Stimulated activated CD8-positive, alpha-beta memory T cell treated with anti-CD3 and anti-CD28 coated beads, Interleukin-7, amount 100 ng/mL, for 24 hours (primary cell): Measurements from ENCODE around the gene HOXA9.
A peak's percentile ranks its signal among the peaks of the same experiment; 100 is the strongest.

Source experiments
- DNase-seq: peaks from one replicate; pipeline ENCODE4 v3.0.0-alpha.2; 2020; ENCODE audit warnings: low read depth

Gene HOXA9

DNA sequence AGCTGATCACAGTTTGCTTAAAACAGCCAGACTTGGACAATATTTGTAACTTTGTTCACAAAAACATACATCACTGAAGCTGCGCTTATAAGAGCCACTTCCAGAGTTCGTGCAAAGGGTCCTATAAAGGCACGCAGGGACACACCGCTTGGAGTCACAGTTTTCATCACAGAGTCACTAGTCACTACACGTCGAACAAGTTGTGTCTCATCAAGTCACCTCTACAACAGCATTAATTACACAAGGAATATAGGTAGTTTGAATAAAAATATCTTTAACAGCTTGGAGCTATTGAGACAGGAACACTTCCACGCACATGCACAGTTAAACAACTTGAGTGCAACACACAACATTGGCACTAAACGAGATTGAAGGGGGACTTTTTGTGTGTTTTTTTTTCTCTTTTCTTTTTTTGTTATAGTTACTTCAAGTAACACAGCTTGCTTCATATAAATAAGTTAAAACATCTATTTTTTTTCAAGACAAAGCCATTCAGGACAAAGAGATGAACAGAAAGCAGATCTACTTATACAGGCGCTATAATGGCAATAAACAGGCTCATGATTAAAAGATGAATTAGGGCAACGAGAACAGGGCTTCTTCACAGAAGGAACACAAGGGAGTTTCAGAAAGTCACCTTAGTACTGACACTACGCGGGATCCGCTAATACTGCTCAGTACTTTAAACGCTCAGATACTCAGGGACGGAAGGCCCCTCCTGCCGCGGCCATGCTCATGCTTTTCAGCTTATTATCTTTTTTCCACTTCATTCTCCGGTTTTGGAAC, 24.0 kb downstream of the HOXA9 start:
- DNase-seq = no peak

DNA sequence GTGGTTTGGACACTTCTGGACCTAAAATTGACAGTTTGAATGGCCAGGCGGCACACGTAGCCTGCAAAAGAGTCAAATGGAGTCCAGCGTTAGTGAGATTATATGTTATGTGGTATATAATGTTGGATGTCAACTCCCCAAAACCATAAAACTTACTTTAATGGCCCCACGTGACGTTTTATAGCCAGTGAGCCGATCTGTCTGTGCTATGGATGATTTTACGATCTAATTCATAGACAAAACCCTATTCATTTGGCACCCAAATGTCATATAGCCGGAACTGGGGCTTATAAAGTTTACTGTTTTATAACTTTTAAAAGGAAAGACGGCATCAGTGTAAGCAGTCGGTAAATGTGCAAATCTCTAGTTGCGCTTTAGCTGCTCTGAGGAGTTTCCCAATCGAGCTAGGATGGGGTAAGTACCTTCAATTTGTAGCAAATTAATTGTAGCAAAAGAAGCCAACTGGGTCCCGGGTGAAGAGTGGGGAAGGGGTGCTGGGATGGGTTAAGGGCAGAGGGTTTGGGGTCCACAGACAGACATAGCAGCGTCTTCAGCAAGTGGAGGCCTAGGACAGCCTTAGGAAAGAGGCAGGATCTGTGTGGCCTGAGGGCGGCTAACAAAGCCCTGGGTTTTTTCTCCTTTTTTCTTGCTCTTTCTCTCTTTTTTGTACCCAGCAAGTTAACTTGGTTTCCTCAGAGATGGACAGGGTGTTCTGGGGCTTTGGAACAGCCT, 25.0 kb downstream of the HOXA9 start:
- no peak for DNase-seq

DNA sequence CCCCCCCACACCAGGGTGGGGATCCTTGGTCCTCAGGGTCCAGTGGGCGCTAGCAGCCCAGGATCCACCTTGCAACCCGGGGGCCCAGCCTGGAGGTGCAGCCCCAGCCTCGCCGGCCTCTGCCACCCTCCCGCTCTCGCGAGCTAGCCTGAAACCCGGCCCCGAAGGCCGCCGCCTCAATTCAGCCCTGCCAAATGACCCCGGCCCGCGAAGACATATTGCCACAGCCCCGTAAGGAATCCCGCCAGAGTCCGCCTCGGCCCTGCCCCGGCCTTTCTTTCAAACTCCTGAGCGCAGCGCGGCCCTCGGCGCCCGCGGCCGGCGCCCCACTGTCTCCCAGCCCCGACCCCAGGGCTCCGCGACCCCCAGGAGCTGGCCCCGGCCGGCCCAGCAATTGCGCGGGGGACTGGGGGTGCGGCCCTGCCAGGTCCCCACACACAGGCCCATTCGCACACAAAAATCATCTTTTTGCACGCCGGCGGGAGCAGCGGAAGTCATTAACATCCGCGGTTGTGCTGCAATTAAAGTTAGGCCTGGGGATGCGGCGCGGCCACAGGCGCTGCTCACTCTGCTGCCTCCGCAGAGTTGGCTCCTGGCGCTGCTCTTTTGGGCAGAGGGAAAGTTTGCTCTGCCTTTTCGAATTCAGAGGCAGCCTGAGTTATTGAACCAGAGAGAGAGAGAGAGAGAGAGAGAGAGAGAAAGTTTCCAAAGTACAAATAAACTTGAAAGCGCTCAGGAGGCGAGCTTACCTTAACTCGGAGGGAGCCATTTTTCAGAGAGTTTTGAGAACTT, 25.8 kb downstream of the HOXA9 start:
- DNase-seq = no peak

DNA sequence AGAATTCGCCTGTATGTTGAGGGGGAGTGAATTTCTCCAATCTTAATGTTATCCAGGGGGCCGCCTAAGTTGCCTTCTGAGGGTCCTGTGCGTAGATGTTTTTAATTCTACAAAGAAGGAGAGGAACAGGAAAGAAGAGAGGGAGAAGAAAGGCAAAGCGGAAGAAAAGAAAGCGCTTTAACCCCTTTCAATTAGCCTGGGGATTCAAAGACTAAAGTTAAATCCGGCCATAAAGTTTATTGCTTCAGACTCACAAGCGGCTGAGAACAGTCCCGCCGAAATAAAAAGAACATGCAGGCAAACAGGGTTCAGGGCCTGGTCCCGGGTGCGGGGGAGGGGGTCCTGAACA, 26.4 kb downstream of the HOXA9 start:
- DNase-seq = no peak

DNA sequence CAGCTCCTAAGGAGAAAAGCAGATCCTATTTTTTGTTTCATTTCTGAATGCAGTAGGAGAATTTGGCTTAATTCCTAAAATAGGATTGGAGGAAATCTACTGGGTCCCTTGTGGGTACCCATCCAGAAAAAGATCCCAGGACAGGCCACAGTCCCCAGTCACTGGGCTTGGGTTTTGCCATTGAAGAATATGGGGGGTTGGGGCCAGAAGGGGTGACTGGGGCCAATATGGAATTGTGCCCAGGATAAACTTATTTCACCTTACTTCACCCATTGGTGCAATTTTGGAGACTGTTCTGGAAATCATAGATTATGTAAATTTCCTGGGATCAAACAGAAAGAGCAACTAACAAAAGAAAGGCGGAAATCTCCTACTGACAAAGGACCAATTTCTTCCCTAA, 26.9 kb downstream of the HOXA9 start:
- DNase-seq = no peak

DNA sequence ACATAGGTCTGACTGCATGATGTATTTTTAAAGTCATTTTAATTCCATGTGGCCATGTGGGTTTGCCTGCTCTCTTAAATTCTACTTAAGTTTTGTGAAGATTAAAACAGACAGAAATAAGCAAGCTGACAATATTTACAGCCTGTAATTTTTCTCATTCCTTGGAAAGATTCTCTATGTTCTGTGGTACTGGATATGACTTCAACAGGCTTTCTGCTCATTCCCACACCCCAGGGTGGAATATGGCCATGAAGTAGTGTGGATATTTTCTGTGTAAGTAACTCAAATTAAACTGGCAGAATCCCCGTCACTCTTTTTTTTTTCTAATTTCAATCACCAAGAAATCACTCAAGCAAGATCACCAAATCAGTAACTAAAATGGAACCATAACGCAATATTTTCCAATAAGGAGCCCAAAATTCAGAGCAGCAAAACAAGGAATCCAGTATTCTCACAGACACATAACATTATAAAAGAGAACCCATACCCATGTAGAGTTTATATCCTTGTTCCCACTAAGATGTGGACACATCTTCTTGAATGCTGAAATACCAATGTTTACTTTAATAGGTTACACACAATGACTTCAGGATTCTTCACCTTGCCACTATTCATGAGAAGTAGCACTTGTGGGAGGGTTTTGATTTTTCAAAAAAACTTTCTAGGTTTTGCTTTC, 27.6 kb downstream of the HOXA9 start:
- DNase-seq = no peak

DNA sequence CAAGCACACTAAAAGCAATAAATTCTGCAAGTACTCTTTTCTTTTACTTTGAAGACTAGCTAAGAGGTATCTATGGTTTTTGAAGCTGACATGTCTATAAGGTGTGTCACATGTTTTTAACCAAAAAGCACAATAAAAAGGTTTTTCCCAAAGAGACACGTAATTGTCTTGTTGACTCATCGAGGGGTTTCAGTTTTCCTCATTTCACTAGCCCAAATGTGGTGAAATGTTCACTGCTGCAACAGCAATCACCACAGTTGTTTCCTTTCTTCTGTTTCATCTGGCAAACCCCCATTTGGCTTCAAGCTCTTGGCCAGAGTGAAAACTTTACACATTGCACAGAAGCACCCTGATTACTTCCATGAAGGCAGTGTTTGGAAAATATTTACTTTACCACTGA, 30.9 kb downstream of the HOXA9 start:
- no peak for DNase-seq

DNA sequence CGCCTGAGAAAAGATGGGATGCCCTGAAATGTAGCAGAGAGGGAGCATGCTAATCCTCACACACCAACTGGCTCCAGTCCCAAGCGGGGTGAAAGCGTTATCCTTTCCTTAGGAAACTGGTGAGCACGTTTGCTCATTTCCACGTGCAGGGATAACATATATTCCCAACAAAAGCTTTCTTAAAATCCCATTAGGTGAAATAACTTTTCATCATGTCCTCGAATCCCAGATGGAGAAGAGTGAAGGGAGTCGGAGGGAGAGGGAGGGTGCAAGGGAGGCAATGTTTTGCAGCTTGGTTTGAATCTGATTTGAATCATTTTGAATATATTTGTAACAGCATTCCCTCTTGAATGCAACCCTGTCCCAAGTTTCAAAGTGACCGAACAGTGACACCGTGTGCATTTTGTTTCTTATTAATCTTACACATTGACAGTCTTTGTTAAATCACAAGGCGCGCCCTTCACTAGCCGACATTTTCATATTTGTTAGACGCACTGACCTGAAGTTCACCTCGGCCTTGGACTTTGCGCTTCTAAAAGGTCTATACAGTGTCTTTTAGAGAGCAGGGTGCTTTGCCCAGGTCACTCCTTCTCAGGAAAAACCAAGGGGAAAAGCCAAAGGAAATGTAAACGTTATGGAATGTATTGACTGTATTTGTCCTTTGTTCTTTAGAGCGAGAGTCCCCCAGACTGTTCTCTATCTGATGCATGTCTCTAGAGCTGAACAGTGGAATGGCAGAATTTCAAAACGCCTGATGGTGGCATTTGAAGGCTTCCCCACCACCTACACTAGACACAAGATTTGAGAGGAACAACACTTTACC, 31.7 kb downstream of the HOXA9 start:
- DNase-seq = no peak

DNA sequence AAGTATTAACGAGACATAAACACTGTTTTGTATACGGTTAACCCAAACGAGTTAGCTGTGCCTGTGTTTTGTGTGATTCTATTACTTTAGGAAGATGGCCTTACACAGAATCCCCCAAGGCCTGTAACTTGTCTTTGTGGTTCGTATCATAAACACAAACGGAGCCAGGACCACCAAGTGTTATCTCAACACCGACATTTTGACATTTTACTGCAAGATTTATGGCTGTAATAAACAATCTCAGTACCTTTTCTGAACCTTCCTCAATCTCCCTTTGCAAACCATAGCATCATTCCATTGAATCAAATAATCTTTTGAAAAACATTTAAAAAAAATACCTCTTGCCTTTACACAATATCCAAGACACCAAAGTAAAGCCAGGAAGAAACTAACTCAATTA, 32.4 kb downstream of the HOXA9 start:
- no peak for DNase-seq

DNA sequence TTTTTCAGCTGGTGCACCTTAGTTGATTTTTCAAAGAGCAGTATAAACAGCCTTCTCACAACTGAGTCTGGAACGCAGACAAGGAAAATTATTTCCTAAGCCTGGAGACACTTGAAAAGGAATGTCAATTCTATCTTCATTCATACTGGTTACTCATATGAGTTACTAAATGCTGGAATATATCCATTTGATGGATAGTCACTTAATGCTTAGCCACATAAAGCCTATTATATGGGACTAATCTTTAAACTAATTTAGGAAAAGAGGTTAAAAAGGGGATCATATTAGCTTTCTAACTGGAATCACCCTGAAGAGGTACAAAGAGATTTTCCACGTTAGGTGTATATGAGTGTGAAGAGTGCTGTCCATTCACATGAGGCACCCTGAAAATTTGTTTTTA, 33.1 kb downstream of the HOXA9 start:
- DNase-seq = no peak

DNA sequence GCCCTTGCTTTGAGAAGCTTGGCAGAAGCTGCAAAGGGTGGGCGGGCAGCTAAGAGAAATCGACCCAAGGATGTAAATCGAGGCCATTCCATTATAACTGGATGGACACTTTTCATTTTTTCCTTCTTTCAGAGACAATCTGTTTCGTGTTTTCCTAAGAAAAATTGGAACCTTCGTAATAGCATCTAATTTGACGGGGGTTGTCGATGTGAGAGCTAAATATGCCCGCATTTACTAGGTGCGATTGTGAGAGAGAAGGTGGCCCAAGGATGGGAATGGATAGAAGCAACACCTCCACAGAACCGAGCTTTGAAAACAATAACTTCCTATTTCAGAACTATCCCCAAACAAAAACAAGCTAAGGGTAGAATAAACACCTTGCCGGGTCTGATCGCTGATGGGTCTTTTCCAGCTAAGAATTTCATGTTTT, 33.9 kb downstream of the HOXA9 start:
- no peak for DNase-seq

DNA sequence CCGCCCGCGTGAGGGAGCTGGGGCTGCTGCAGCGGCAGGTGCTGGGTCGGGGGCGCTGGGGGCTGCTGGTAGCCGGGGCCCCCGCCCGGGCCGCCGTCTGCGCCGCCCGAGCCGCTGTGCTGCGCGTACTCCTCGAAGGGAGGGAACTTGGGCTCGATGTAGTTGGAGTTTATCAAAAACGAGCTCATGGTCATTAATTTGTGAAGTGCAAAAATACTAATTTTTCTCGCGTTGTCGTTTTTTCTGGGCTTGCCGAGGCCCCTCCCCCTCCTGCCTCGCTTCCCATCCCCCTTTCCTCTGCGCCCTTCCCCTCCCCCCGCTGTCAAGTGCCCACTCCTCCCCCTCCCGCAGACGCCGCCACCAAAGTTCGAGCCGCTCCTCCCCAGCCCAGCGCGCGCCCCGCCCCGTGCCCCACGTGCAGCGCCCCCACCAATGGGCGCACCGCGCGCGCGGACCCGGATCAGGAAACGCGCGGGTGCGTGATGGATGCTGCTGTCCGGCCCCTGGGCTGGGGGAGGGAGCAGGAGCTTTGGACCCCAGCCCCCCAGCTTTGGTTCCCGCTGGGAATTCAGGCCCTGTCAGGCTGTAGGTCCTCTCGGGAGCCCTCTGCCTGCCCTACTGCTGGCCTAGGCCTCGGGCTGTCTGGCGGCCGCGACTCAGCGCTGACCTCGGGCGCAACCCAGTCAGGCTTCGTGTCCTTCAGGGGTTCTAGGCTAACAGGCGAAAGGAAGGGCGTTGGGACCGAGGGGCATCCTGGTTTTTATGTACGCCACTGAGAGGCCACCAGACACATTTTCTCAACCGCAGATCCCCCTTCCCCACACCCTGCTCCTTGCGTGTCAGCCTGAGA, 34.6 kb downstream of the HOXA9 start, which contains the start of gene HOXA4:
Gene HOXA4, minus strand, starts transcription at position 218 of the 850 bp plus-strand sequence. Its CDS starts 24 bp downstream, at position 194.
- DNase-seq = peak; percentile 32

DNA sequence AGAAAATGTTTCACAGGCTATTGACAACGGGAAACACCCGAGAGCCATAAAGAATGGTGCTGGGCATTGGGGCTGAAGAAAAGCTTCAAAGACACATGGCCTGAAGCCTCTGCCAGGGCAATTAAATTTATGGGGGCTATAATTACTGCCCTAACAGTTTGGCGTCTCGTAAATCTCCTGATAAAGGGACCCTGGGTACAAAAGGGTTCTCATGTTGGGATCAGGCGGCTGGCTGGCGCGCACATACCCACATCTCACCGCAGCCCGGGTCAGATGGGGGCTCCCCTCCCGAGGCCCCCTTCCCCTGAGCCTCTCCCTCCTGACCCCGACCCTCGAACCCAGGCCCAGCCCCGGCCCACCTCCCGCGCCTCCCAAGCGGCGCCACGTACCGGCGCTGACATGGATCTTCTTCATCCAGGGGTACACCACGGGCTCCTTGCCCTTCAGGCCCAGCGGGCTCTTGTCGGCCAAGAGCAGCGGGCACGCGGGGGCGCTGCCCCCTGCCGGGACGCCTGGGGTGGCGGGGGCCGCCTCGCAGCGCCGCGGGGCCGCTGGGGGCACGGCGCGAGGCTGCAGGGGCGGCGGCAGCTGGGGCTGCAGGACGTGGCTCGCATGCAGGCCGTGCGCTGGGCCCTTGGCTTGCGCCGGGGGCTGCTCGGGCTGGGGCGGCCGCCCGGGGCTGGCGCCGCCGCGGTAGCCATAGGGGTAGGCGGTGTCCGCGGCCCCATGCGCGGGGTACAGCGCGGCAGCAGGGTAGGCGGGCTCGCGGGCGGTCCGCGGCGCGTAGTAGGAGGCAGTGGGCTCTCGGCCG, 35.4 kb downstream of the HOXA9 start:
- DNase-seq = no peak

DNA sequence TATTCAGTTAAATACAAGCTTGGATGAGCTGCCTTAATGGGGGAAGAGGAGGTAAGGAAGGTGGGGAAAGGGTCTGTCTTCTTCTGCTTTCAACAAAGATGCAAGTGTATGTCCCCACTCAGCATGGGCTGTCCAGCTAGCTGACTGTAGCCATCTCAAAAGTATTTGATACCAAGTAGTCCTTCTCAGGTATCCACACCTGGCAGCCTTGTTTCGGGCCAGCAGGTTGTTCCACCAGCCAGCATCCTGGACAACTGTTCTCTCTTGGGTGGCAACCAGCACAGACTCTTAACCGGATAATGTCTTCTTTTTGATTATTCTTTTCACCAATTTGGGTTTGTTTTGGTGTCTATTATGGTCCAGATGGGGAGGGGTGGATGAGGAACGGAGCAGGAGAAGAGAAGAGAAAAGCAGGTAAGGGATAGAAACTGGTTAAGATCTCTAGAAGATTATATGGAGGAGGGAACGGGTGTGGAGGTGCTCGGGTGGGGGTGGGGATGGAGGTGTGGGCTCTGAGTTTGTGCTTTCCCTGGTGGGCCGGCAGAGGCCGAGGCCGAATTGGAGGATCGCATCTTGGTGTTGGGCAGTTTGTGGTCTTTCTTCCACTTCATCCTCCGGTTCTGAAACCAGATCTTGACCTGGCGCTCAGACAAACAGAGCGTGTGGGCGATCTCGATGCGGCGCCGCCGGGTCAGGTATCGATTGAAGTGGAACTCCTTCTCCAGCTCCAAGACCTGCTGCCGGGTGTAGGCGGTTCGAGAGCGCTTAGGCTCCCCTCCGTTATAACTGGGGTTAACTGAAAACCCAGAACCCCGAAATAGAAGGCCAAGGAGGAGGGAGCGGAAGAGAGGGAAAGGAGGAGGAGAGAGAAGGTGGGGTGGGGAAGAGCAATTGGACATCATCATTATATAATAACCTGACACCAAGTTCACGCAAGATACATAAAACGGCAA, 36.3 kb downstream of the HOXA9 start:
- no peak for DNase-seq

DNA sequence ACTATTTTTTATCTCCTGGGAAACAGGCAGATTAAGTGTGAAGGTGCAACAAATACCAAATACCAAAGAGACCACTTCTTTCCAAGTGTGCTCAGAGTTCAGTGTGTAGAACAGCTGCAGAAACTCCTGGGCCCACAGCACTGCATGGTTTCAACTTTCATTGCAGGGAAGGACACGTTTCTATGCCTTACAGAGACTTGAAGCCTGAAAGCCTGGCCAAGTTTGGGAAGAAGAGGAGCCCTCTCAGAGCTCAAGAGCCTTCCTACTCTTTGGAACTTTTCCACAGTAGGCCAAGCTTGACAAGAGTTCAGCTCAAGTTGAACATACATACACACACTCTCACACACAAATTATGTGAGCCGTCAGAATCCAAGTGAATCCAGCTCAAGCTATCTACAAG, 37.3 kb downstream of the HOXA9 start:
- no peak for DNase-seq

DNA sequence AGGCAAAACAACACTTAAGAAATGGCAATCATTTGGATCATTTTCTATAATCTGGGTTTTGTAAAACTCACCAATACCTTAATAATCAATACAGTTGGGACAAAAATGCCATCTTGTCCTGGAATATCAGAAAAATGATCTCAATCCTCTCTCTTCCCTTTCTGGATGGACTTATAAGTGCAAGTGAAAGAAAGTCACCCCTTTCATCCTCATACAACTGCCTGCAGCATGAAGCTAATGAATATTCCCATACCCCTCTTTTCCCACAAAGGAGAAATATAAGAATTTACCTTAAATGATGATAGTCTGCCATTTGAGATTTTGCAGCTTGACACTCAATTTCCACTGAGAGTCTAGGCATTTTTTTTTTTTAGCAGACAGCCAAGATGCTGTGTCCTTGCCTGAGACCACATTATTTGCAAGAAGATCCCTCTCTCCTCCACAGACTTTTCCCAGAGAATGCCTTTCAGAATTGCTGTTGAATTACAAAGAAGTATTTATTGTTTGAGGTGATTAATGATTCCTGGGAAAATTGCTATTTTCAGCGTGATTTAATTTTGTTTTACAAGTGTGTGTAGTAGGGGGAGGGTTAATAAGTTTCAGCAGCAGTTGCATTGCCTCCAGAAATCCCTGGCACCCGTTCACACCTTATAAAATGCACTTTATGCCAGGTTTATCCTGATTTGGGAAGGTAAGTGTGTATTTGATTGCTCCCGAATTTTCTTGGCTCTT, 38.6 kb downstream of the HOXA9 start:
- no peak for DNase-seq

DNA sequence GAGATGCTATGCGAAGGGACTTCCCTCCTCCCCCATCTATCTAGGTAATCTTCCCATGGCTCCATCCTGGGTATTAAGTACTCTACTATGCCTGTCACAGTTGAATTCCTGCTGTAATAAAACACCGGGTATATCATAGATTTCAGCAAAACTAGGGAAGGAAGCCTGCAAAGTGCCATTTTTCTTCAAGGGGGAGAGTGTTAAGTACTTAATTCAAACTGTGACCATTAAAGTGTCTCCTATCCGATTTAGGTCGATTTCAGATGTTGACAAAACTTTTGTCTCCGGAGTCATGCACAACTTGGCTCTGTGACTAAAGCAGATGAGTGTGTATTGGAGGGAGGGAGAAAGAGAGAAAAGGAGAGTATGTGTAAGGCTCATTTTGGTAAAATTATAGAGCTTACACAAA, 39.3 kb downstream of the HOXA9 start:
- no peak for DNase-seq
